Stimulated activated effector memory CD8-positive, alpha-beta T cell treated with anti-CD3 and anti-CD28 coated beads, Interleukin-12 subunit alpha, Interleukin-12 subunit beta, amount 100 ng/mL, for 72 hours (primary cell): ENCODE measurements around the gene FARP2.
"Not testable (repeated sequence)": the region's sequence is repeated elsewhere in the genome, so short reads cannot be mapped to it uniquely, and the experiment has no call there.

Source experiments
- ATAC-seq: fragments of 150-1000 bp; cut with Tn5 transposase; 2 replicates; pipeline ENCODE4 v1.10.0; 2021
- DNase-seq, 2 donors: peaks; one replicate each; pipeline ENCODE4 v3.0.0; 2021 to 2022; ENCODE audit warnings: low spot score in 2 of 2
- H3K27ac Mint-ChIP-seq: one replicate; pipeline ENCODE4 v1.8.0; 2022; ENCODE audit warnings: mild to moderate bottlenecking, mixed read lengths
- H3K36me3 Mint-ChIP-seq: one replicate; pipeline ENCODE4 v1.8.0; 2022; ENCODE audit warnings: mild to moderate bottlenecking, mixed read lengths
- H3K4me1 Mint-ChIP-seq: one replicate; pipeline ENCODE4 v1.8.0; 2022; ENCODE audit warnings: mixed read lengths
- H3K4me3 Mint-ChIP-seq: one replicate; pipeline ENCODE4 v1.8.0; 2022; ENCODE audit warnings: mild to moderate bottlenecking, mixed read lengths
- H3K9me3 Mint-ChIP-seq: one replicate; pipeline ENCODE4 v1.8.0; 2022; ENCODE audit warnings: mixed read lengths

FARP2 gene

DNA sequence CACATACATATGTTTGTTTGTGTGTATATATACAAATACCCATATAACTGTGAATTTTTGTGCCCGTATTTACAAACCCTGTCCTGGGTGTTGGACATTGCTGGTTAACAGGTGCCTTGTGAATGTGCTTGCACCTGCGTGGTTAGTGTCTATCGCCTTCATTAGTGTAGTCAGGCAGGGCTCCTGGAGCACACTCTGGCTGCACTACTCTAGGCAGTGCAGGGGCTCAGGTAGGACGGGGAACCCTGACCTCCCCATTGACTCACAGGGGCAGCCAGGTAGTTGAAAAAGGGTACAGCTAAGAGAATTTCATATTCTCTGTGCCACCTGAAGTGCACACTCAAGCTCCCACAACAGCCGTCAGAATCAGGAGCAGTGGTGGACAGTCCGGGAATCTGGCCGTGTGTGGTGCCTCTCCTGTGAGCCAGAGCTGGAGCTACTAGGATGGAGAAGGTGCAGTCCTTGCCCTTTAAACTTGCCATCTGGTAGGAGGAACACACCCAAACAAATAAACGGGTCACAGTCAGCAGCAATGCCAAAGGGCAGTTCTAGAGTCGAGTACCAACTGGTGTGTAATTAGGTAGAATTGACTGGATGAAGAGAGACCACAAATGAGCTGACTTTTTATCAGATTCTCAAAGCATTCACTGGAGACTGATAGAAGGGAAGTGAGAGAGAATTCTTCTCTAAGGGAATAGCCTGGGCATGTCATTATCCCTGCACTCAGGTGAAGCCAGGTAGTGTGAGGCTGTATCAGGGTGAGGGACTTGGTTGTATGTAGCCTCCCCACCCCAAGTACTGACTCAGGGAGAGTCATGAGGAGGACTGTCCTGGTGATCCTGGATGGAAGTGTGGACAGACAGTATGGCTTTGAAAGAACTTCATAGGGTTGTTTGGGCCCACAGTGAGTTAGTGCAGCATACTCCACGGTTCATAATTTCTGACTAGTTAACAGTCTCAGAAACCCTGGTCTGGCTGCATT, 44.1 kb downstream of the FARP2 start:
- Mint-ChIP-seq H3K36me3 (peaks cover 7% of the 10 kb centered on the region), H3K4me1 (no peaks in the 10 kb centered on the region), H3K9me3 (no peaks in the 10 kb centered on the region), H3K4me3 (no peak overlapping the region), H3K27ac (no peak overlapping the region)
- DNase-seq = no peak
- no peak for ATAC-seq

DNA sequence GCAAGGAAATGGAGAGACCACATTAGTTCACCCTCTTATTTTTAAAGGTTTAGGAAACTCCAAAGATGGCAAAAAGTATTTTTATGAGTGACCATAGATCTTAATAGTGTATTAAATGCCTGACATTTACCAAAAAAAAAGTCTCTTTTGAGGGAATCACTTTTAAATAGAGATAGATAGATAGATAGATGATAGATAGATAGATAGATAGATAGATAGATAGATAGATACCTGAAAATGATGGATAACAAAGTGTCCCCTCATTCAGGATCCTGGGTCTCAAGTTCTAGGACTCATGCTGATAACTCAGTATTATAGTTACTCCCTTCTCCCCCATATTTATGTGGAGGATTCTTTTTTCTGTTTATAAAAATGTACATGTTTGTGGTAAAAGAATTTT, 52.8 kb downstream of the FARP2 start:
- Mint-ChIP-seq H3K36me3 (peaks cover 56% of the 10 kb centered on the region), H3K9me3 (no peaks in the 10 kb centered on the region), H3K27ac (no peak overlapping the region), H3K4me1 (no peaks in the 10 kb centered on the region), H3K4me3 (no peak overlapping the region)
- no peak for DNase-seq
- no peak for ATAC-seq

DNA sequence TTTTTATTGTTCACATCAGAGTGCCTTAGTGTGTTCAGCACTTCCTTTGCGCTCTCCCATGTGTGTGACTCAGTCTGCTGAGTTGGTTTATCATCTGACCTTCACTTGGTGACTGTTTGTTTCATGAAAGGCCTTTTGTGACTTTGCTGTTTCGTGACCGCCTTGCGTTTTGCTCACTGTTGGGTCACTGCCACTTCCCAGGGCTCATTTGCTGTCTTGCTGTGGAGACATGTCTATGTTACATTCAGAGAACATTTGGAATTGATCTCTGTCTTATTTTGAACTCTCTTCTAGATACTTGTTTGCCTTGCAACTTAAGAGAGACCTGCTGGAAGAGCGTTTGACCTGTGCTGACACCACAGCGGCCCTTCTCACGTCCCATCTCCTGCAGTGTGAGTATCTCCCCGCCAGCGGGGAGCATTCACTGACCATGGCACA, 54.7 kb downstream of the FARP2 start:
- Mint-ChIP-seq H3K27ac (no peak overlapping the region), H3K36me3 (peaks cover 72% of the 10 kb centered on the region)
- DNase-seq = no peak

DNA sequence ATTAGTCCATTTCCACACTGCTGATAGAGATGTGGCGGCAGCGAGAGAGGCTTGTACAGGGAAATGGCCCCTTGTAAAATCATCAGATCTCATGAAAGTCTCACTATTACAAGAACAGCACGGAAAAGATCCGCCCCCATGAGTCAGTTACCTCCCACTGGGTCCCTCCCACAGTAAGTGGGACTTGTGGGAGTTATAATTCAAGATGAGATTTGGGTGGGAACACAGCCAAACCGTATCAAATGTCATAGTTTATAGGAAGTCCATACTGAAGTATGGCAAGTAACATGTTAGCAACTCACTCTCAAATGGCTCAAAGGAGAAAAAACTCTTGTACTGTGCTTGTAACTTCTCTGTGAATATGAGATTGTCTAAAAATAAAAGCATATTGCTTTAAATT, 56.1 kb downstream of the FARP2 start:
- H3K27ac Mint-ChIP-seq = no peak overlapping the region
- H3K4me1 Mint-ChIP-seq = no peaks in the 10 kb centered on the region
- ATAC-seq (no peak), DNase-seq (no peak)
- peaks cover 80% of the 10 kb centered on the region for H3K36me3 Mint-ChIP-seq
- H3K9me3 Mint-ChIP-seq = no peaks in the 10 kb centered on the region
- H3K4me3 Mint-ChIP-seq = no peak overlapping the region

More for the DNA sequence above, 54.7 kb downstream of the FARP2 start:
- H3K4me1 Mint-ChIP-seq = no peaks in the 10 kb centered on the region
- no peak overlapping the region for H3K4me3 Mint-ChIP-seq
- no peaks in the 10 kb centered on the region for H3K9me3 Mint-ChIP-seq
- no peak for ATAC-seq

DNA sequence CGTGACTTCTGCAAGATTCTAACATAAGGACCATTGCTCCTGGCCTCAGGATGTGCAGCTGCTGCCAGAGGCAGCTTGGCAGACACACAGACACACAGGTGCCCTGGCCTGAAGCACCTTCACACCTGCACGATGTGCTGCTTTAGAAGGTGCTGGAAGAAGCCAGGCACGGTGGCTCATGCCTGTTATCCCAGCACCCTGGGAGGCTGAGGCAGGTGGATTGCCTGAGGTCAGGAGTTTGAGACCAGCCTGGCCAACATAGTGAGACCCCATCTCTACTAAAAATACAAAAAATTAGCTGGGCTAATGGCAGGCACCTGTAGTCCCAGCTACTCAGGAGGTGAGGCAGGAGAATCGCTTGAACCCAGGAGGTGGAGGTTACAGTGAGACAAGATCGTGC, 57.4 kb downstream of the FARP2 start:
- ATAC-seq, H3K4me3 Mint-ChIP-seq: not testable (repeated sequence)
- peaks cover 72% of the 10 kb centered on the region for H3K36me3 Mint-ChIP-seq

DNA sequence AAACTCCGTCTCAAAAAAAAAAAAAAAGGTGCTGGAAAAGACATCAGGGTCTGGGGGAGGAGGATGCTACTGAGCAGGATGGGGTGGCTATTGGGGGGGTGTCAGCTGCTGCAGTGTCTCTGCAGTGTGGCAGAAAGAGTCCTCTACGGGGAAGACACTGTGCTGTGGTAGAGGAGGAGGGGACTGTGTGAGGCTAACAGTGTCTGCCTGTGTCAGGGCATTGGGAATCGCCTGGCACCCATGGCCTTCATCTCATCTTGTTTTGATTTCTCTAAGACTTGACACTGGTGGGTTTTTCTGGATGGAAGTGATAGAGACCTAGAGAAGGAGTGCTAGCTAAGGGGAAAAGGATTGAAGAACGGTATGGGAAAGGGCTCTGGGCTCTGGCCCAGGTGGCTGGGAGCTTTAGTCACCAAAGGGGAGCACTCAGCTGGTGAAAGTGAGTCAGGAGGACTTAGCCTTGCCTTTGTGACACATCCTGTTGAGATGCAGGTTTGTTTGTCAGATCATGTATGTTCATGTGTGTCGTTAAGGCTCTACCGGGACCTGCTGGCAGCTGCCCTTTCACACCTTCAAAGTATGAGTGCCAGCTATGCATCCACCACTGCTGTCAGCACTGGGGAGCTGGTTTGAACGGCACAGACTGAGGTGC, 58.0 kb downstream of the FARP2 start:
- H3K4me1 Mint-ChIP-seq = no peaks in the 10 kb centered on the region
- H3K9me3 Mint-ChIP-seq = no peaks in the 10 kb centered on the region
- H3K27ac Mint-ChIP-seq = peak overlapping the region; percentile 75
- DNase-seq = no peak
- H3K36me3 Mint-ChIP-seq = peaks cover 72% of the 10 kb centered on the region
- no peak overlapping the region for H3K4me3 Mint-ChIP-seq
- no peak for ATAC-seq

More for the DNA sequence above, 57.4 kb downstream of the FARP2 start:
- not testable (repeated sequence) for H3K9me3 Mint-ChIP-seq, H3K4me1 Mint-ChIP-seq, H3K27ac Mint-ChIP-seq, DNase-seq

DNA sequence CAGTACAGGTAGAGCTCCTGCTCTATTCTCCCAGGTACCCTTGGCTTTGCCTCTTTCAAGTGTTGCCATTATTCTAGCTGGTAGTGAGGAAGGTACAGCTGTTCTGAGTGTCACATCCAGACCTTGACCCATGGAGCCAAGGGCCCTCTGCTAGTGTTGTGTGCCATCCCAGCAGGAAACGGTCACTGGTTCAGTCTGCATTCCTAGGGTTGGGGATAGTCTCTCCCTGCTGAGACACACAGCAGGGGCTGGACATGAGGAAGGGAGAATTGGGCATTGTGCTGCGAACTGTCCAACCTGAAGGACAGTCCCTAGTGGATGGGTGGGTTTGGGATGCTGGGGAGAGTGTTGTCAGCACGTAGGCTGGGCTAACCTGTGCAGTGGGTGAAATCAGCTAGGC, 59.1 kb downstream of the FARP2 start:
- Mint-ChIP-seq H3K27ac (no peak overlapping the region), H3K36me3 (peaks cover 69% of the 10 kb centered on the region), H3K4me3 (no peak overlapping the region), H3K4me1 (no peaks in the 10 kb centered on the region), H3K9me3 (no peaks in the 10 kb centered on the region)
- ATAC-seq (no peak), DNase-seq (no peak)

DNA sequence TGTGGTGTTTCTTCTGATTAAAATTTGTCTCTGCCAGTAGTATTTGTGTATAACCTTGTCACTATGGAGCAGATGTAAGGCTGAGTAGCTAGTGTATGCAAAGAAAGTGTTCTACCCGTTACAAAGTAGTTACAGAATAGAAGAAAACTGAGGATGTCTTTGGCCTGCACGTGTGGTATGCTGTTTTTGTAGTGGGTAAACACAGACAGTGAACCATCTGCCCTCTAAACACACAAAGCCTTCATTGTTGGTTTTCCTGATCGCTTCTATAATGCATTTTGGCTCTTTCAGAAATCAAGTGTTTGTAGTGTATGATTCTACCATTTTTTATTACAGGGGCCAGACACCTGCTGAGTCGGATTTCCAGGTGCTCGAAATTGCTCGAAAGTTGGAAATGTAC, 61.5 kb downstream of the FARP2 start:
- Mint-ChIP-seq H3K9me3 (peaks cover 1% of the 10 kb centered on the region), H3K4me1 (no peaks in the 10 kb centered on the region), H3K36me3 (peaks cover 55% of the 10 kb centered on the region), H3K4me3 (no peak overlapping the region), H3K27ac (no peak overlapping the region)
- DNase-seq = no peak
- no peak for ATAC-seq

DNA sequence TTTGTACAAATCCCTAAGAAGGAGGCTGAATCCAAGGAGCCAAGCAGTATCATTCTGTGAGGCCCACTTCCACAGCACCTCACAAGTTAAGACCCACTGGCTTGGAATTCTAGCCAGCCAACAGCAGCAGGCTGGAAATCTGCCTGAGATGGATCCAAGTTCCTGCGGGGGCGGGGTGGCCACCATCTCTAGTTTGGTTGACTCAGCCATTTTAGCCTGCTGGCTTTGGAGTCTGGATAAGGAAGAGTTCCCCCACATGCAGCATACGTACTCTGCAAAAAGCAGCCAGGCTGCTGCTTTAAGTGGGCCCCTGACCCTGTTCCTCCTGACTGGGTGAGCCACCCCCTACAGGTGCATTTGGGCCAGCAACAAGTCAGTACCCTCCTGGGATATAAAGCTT, 65.2 kb downstream of the FARP2 start:
- Mint-ChIP-seq H3K27ac (no peak overlapping the region), H3K36me3 (peaks cover 27% of the 10 kb centered on the region), H3K9me3 (peaks cover 20% of the 10 kb centered on the region), H3K4me3 (no peak overlapping the region), H3K4me1 (no peaks in the 10 kb centered on the region)
- DNase-seq (no peak), ATAC-seq (no peak)

DNA sequence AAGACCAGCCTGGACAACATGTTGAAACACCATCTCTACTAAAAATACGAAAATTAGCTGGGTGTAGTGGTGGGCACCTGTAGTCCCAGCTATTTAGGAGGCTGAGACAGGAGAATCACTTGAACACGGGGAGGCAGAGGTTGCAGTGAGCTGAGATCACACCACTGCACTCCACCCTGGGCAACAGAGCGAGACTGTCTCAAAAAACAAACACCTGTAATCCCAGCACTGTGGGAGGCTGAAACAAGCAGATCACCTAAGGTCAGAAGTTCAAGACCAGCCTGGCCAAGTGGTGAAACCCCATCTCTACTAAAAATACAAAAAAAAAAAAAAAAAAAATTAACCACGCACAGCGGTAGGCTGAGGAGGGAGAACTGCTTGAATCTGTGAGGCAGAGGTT, 65.9 kb downstream of the FARP2 start:
- H3K4me1 Mint-ChIP-seq, ATAC-seq, DNase-seq, H3K27ac Mint-ChIP-seq, H3K4me3 Mint-ChIP-seq: not testable (repeated sequence)
- Mint-ChIP-seq H3K9me3 (peaks cover 20% of the 10 kb centered on the region), H3K36me3 (peaks cover 21% of the 10 kb centered on the region)

DNA sequence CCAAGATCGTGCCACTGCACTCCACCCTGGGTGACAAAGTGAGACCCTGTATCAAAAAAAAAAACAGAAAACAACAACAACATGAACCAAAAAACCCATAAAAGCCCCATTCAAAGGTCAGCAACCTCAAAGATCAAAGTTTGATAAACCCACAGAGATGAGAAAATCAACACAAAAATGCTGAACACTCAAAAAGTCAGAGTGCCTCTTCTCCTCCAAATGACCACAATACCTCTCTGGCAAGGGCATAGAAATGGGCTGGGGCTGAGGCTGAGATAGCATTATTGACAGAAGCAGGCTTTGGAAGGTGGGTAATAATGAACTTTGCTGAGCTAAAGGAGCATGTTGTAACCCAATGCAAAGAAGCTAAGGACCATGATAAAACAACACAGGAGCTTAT, 66.3 kb downstream of the FARP2 start:
- Mint-ChIP-seq H3K27ac (no peak overlapping the region), H3K9me3 (peaks cover 20% of the 10 kb centered on the region), H3K4me3 (no peak overlapping the region), H3K4me1 (no peaks in the 10 kb centered on the region), H3K36me3 (peaks cover 20% of the 10 kb centered on the region)
- DNase-seq = no peak
- no peak for ATAC-seq

DNA sequence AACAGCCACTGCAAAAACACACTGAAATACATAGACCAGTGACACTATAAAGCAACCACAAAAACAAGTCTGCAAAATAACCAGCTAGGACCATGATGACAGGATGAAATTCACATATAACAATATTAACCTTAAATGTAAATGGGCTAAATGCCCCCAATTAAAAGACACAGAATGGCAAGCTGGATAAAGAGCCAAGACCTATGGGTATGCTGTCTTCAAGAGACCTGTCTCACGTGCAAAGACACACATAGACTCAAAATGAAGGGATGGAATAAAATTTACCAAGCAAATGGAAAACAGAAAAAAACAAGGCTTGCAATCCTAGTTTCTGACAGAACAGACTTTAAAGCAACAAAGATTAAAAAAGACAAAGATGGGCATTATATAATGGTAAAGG, 67.4 kb downstream of the FARP2 start:
- DNase-seq, H3K4me3 Mint-ChIP-seq, ATAC-seq, H3K4me1 Mint-ChIP-seq, H3K27ac Mint-ChIP-seq: not testable (repeated sequence)
- Mint-ChIP-seq H3K9me3 (peaks cover 20% of the 10 kb centered on the region), H3K36me3 (peaks cover 14% of the 10 kb centered on the region)

DNA sequence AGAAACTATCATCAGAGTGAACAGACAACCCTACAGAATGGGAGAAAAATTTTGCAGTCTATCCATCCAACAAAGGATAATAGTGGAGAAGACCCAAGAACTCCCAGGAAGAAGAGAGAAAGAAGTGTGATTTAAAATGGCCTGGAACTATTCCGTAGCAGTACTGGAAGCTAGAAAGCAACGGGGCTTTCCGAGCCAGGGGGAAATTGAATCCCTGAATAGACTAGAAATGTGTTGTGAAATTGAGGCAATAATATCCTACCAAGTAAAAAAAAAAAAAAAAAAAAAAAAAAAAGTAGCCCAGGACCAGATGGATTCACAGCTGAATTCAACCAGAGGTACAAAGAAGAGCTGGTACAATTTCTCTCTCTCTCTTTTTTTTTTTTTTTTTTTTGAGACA, 69.3 kb downstream of the FARP2 start:
- no peak for DNase-seq
- Mint-ChIP-seq H3K27ac (no peak overlapping the region), H3K4me3 (no peak overlapping the region)

DNA sequence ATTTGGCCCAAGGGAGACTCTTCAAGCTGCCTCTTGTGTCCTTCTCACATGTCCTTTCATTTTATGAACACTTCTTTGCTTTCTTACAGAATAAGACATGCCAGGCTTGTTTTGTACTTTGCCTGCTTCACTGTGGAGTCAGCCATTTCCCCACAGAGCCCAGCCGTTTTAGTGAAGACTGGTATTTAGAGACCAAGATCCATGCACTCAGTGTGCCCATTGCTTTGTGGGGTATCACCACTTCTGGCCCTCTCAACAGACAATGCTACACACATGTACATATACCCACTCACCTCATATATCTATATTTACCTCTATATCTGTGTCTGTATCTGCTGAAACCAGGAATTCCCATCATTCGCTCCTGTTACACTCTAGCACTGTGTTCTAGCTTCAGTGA, 74.1 kb downstream of the FARP2 start:
- ATAC-seq (no peak), DNase-seq (no peak)
- H3K27ac Mint-ChIP-seq = no peak overlapping the region
- no peaks in the 10 kb centered on the region for H3K9me3 Mint-ChIP-seq
- no peaks in the 10 kb centered on the region for H3K4me1 Mint-ChIP-seq
- peaks cover 35% of the 10 kb centered on the region for H3K36me3 Mint-ChIP-seq
- no peak overlapping the region for H3K4me3 Mint-ChIP-seq

More for the DNA sequence above, 69.3 kb downstream of the FARP2 start:
- Mint-ChIP-seq H3K4me1 (no peaks in the 10 kb centered on the region), H3K36me3 (peaks cover 12% of the 10 kb centered on the region), H3K9me3 (peaks cover 20% of the 10 kb centered on the region)
- no peak for ATAC-seq

DNA sequence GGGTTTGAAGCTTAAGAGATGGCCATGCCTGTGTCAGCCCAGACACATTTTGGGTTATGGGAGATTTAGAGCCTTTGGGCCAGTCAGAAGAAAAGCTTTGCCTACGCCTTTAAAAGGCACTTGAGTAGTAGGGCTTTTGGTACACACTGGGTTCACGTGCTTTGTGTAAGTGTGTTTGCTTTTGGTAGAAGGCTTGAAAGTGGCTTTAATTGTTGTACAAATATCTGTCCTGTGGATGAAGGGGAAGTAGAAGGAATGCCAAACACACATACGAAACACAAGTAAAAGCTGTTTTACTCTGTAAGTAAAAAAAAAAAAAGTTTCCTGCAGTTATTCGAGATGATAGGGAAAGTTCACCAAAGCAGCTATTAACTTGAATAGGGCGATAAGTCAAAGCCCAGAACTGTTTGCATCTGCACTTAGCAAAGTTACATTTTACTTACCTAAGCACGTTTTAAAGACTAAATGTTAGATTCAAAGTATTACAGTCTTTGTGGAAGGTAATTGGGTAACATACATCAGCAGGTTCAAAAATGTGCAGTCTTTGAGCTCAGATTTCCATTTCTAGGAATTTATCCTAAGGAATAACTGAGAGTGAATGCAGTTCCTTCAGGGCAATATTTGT, 76.9 kb downstream of the FARP2 start:
- Mint-ChIP-seq H3K9me3 (no peaks in the 10 kb centered on the region), H3K4me3 (no peak overlapping the region), H3K27ac (no peak overlapping the region), H3K36me3 (peaks cover 59% of the 10 kb centered on the region), H3K4me1 (no peaks in the 10 kb centered on the region)
- DNase-seq (no peak), ATAC-seq (no peak)
